Measurements from ENCODE around the gene CCDC17. TPM values are rescaled to one million over a fixed set of nuclear protein-coding genes. Genes with fewer than 3 reads are reported as not detected.

Gene CCDC17
- total RNA-seq, 4 donors from 2014 or later, result 0.38 to 3.6 (median 2.4) TPM

GRCh38 chr1:45656573-45657226 is 32.8 kb upstream of the CCDC17 start:
- intact Hi-C loops (cut with DNase I), result no loop called here
- no peak for TF ChIP-seq POLR2A (IDR thresholded peaks at IDR 0.05)
- no peak for TF ChIP-seq CTCF (IDR thresholded peaks at IDR 0.05)
- Histone ChIP-seq H3K4me3 (no peak overlapping the region), H3K36me3 (peaks cover 21 to 100% (median 49%) of the 10 kb centered on the region in 3 donors), H3K9me3 (no peaks in the 10 kb centered on the region), H3K27ac (no peak overlapping the region), H3K27me3 (no peaks in the 10 kb centered on the region), H3K4me1 (no peaks in the 10 kb centered on the region)
- WGBS, 2 donors, result 88 to 96% methylated on average over 3 of the region's 3 CpGs
- DNase-seq, result no peak

GRCh38 chr1:45654540-45655280 is 30.9 kb upstream of the CCDC17 start:
- TF ChIP-seq POLR2A (IDR thresholded peaks at IDR 0.05) (no peak), CTCF (IDR thresholded peaks at IDR 0.05) (no peak)
- no peak overlapping the region for H3K27ac ChIP-seq
- H3K36me3 ChIP-seq, result peaks cover 21 to 100% (median 53%) of the 10 kb centered on the region in 3 donors
- WGBS, 2 donors, result 59 to 70% methylated on average over 11 to 12 of the region's 12 CpGs
- DNase-seq, result no peak
- no peaks in the 10 kb centered on the region for H3K4me1 ChIP-seq
- H3K4me3 ChIP-seq, result no peak overlapping the region
- no peaks in the 10 kb centered on the region for H3K27me3 ChIP-seq
- intact Hi-C loops (cut with DNase I), result no loop called here
- no peaks in the 10 kb centered on the region for H3K9me3 ChIP-seq

- TF ChIP-seq POLR2A (IDR thresholded peaks at IDR 0.05) (no peak), CTCF (IDR thresholded peaks at IDR 0.05) (no peak)
- Histone ChIP-seq H3K27me3 (no peaks in the 10 kb centered on the region), H3K27ac (peak overlapping the region in 2 of 4 donors; percentile 10 to 13), H3K9me3 (no peaks in the 10 kb centered on the region), H3K4me1 (peaks cover 0 to 18% (median 8%) of the 10 kb centered on the region in 3 donors), H3K36me3 (peaks cover 0 to 89% (median 15%) of the 10 kb centered on the region in 3 donors), H3K4me3 (no peak overlapping the region)
- WGBS, 2 donors, result 70 to 80% methylated on average over 8 of the region's 9 CpGs
- intact Hi-C loops (cut with DNase I), result no loop called here
- no peak for DNase-seq
Observed at GRCh38 chr1:45647248-45648021, 23.6 kb upstream of the CCDC17 start.

- Histone ChIP-seq H3K27me3 (no peaks in the 10 kb centered on the region), H3K9me3 (no peaks in the 10 kb centered on the region), H3K4me3 (no peak overlapping the region), H3K4me1 (peaks cover 0 to 24% (median 8%) of the 10 kb centered on the region in 3 donors), H3K27ac (peak overlapping the region in 2 of 4 donors; percentile 35 to 40), H3K36me3 (peaks cover 0 to 89% (median 5%) of the 10 kb centered on the region in 3 donors)
- WGBS, 2 donors, result 89 to 94% methylated on average over 2 of the region's 2 CpGs
- DNase-seq, result no peak
- TF ChIP-seq POLR2A (IDR thresholded peaks at IDR 0.05) (no peak), CTCF (IDR thresholded peaks at IDR 0.05) (no peak)
- intact Hi-C loops (cut with DNase I), result no loop called here
Observed at GRCh38 chr1:45644661-45645060, 20.8 kb upstream of the CCDC17 start.

Data from esophagus squamous epithelium (tissue), 5 donors.